MV-4-11 (cell line): ENCODE results near the gene AFG1L.
"Not testable (repeated sequence)": the region's sequence is repeated elsewhere in the genome, so short reads cannot be mapped to it uniquely, and the experiment has no call there.

Source experiments
- DNase-seq: peaks from one replicate; lab custom pipeline; 2025; lab: John Stamatoyannopoulos, UW

The AFG1L gene

DNA sequence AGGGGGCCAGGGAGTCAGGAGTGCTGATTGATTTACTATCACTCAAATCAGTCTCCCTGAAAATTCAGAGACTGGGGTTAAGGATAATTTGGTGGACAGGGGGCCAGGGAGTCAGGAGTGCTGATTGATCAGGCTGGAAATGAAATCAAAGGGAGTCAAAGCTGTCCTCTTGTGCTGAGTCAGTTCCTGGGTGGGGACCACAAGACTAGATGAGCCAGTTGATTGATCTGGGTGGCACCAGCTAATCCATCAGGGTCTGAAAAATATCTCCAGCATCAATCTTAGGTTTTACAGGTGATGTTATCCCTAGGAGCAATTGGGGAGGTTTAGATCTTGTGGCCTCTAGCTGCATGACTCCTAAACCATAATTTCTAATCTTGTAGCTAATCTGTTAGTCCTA, 6.1 kb upstream of the AFG1L start:
- DNase-seq, result no peak

DNA sequence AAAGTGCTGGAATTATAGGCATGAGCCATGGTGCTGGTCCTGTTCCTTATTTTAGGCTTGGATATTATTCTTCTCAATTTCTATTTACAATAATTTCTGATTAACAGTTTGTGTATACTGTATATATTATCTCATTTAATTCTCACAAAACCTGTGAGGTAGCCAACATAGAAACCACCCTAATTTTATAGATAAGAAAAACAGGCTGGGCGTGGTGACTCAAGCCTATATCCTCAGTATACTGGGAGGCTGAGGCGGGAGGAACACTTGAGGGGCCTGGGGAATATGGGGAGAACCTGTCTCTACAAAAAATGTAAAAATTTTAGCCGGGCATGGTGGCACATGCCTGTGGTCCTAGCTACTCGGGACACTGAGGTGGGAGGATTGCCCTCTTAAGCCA, 3.8 kb upstream of the AFG1L start:
- DNase-seq, result no peak

DNA sequence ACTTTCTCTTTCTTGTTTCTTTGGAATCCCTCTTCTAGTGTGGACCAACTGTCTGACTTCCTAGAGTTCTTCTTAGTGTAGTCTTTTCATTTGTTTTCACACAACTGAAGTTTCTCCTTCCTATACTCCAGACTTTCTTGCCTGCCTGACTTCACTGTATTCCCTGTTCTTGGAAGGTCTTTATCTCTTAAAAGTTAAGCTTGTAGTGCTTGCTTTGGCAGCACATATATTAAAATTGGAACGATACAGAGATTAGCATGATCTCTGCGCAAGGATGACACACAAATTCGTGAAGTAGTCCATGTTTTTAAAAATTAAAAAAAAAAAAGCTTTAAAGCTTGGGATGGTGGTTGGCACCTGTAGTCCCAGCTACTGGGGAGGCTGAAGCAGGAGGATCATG, 2.3 kb upstream of the AFG1L start:
- not testable (repeated sequence) for DNase-seq

DNA sequence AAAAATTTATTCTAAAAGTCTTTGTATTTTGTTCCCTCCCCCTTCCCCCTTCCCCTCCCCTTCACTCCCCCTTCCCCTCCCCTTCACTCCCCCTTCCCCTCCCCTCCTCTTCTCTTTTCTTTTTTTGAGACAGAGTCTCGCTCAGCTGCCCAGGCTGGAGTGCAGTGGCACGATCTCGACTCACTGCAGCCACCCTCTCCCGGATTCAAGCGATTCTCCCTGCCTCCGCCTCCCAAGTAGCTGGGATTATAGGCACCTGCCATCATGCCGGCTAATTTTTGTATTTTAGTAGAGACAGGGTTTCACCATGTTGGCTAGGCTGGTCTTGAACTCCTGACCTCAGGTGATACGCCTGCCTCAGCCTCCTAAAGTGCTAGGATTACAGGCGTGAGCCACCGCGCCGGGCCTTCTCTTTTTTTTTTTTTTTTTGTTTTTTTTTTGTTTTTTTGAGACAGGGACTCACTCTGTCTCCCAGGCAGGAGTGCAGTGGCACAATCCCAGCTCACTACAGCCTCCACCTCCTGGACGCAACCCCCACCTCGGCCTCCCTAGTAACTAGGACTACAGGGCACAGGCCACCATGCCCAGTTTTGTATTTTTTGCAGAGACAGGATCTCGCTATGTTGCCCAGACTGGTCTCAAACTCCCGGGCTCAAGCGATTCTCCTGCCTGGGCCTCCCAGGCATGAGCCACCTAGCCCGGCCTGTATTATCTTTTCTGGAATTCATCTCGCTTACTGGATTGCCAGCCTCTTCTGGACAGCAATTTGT, 1.1 kb upstream of the AFG1L start:
- no peak for DNase-seq

DNA sequence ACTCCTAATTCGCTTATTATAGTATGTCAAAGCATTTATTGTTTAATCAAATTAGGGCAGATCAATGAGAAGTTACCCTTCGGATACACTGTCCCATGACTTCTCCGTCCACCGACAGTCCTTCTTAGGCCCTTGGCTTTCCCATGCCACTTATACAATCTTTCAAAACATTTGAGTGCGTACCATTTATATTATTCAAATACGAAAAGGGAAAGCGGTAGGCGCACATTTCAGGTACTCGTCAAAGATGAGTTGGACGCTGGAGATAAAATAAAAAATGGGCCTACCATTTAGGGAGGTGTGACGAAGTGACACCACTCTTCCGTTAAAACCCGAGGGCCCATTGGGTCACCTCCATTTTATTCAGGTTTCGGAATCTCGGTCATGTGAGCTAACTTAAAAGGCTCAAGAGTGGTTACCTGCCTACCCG, 542 bp upstream of the AFG1L start:
- no peak for DNase-seq

DNA sequence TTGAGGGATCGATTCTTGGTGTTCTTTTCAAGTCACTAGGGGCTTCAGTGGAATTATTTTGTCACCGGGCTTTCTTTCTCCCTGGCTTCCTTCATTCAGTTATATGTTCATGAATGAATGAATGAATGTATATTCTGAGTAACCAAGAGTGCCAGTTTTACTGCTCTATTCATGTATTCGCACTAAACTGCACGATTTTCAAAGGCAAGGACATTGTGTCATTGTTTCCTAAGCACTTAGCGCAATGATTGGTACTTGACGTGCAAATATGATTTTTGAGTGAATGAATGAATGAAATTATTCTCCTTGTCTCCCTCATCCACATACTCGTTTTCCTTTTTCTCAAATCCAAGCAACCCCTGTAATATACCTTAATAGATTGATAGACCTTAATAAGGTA, 822 bp downstream of the AFG1L start:
- no peak for DNase-seq

DNA sequence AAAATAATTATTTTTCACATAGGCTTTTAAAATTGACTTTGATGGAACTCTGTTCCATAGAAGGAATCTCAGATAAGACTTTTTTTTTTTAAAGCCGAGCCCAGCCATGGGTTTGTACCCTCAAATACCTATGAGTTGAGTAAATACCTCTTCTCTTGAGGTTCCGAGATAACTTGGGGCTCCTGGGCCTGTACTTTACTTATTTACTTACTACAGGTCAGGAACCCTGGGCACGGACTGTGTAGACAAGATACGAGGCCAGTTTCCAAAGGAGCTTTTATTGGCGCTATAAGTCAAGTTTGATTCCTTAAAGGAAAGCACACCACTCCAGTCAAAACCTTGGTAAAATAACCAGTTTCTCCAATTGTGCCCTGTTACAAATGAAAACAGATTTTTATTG, 7.5 kb downstream of the AFG1L start:
- DNase-seq, result no peak

DNA sequence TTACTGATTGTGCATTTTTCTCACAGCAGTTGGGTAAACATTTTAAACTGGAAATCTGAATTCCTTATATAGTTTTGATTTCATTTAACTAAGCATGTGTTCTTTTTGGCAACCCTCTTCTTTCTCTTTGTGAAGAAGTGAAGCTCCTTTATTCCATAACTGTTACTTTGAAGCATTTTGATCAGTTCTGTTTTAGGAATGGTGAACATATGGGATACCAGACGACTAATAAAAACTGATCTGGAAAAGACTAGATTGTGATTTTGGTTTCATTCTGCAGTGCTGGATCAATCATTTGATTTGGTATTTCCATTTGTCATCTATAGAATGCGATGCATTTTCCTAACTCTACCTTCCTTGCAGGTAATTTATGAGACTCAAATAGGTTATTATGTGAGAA, 9.8 kb downstream of the AFG1L start:
- DNase-seq, result no peak

DNA sequence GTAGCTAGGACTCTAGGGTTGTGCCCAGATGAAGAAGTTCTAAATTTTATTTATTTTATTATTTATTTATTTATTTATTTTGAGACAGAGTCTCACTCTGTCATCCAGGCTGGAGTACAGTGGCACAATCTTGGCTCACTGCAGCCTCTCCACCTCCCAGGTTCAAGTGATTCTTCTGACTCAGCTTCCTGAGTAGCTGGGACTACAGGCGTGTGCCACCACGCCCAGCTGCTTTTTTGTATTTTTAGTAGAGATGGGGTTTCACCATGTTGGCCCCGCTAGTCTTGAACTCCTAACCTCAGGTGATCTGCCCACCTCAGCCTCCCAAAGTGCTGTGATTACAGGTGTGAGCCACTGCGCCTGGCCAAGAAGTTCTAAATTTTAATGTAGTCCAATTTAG, 13.8 kb downstream of the AFG1L start:
- DNase-seq, result not testable (repeated sequence)

DNA sequence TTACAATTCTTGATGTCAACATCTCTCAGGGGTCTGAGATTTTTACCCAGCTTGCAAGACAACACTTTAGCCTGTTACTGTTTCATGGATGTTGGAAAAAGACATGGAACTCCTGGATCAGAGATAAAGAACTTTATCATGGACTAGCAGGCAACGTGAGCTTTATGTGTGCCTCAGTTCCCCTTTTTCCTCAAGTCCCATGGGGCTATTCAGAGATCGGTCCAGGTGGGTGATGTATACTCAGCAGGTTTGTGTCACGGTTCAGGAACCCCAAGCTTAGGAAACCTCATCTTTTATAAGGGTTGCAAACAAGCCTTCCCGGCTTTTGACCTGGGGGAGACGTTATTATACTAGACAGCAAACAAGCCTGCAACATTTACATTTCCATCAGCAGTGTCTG, 15.0 kb downstream of the AFG1L start:
- DNase-seq, result no peak

DNA sequence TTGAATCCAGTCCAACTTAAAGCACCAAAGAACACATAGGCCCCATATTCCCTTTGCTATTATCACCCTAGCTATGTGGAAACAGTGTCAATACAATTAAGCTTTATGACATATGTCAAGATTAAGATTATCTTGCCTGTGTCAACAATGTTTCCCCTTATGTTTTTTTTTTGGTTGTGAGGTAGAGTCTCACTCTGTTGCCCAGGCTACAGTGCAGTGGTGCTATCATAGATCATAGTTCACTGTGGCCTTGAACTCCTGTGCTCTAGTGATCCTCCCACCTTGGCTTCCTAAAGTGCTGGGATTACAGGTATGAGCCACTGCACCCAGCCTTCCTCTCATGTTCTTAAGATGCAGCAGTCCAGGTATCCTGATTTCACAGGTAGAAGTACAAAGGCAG, 17.8 kb downstream of the AFG1L start:
- no peak for DNase-seq

DNA sequence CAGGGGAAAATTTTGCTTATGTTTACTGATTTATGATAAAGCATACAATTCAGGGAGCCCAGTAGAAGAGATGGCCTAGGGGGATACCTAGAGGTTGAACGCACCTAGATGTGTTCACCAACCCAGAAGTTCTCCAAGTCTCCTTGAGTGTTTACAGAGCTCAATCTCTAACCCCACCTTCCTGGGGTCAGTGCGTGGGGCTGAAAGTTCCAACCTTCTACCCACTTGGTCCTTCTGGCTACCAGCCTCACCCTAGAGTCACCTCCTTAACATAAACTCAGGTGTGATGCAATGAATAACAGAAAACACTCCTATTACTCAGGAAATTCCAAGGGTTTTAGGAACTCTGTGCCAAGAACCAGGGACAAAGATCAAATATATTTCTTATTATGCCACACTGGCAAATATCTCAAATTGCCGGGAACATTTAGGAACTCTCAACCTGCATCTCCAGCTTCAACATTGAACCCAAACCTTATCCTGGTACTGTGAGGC, 26.4 kb downstream of the AFG1L start:
- no peak for DNase-seq

DNA sequence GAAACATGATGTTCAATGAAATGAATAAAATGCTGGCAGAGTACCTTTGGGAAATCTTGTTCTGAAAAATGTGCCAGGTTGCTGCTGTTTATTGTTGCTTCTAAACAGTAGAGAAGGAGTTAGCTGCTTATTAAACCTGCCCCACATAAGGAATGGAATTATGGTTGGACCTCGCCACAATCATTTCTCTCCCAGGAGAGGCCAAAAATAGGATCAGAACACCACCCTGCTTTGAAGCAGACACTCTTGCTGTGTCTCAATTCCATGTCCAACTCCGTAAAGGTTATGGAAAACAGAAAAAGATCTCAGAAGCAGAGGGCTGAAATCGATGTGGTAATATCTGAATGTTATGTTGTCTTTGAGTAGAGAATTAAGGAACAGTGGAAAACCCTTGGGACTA, 27.9 kb downstream of the AFG1L start:
- no peak for DNase-seq

DNA sequence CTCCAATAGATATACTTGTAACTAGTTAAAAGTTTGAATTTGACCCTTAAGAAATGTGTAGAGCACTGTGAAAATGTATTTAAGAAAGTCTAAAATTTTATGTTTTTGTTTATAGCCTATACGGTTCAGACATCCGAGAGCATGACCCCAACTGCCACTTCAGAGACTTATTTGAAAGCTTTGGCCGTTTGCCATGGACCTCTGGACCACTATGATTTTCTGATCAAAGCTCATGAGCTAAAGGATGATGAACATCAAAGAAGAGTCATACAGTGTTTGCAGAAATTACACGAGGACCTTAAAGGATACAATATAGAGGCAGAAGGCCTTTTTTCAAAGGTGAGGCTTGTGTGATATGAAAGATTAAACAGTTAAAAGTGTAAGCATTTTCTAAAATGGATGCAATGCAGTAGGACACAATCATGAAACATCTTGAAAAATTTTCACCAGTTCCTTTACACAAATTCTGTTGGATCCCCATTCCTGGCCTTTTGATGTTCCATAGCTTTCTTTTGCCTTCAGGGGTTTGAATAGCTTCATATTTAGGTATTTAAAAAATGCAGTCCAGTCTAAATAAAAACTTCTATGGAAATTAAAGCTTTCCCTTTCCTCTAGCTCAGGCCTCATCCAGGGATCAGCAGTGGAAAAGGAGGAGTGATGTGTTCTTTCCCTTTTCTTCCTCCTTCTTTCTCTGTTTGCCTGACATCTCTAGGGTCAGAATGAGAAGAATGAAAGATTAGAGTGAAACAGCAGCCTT, 29.0 kb downstream of the AFG1L start:
- DNase-seq, result no peak

DNA sequence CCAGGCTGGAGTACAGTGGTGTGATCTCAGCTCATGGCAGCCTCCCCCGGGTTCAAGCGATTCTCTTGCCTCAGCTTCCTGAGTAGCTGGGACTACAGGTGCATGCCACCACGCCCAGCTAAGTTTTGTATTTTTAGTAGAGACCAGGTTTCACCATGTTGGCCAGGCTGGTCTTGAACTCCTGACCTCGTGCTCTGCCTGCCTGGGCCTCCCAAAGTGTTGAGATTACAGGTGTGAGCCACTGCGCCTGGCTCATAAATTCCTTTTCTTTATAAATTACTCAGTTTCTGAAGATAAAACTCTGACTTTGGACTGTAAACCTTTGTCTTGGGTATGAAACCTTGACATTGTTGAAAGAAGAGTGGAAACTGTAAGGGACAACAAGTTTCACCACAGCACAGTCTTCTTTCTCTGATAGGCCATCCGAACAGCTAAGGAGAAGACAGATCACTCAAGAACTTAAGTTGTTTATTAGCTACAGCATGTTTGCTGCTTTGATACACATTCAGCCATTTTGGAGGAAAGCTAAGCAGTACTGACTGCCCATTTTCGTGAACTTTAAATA, 35.4 kb downstream of the AFG1L start:
- not testable (repeated sequence) for DNase-seq

DNA sequence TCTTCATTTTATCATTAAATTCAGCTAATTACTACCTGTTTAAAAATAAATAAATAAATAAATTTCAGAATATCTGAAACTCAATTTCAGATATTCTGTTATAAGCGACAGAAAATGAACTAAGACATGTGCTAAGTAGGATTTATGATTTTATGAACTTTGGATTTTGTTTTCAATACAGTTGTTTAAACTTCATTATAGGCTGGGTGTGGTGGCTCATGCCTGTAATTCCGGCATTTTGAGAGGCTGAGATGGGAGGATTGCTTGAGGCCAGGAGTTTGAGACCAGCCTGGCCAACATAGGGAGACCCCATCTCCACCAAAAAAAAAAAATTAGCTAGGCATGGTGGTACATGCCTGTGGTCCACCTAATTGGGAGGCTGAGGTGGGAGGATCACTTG, 36.0 kb downstream of the AFG1L start:
- DNase-seq, result no peak

DNA sequence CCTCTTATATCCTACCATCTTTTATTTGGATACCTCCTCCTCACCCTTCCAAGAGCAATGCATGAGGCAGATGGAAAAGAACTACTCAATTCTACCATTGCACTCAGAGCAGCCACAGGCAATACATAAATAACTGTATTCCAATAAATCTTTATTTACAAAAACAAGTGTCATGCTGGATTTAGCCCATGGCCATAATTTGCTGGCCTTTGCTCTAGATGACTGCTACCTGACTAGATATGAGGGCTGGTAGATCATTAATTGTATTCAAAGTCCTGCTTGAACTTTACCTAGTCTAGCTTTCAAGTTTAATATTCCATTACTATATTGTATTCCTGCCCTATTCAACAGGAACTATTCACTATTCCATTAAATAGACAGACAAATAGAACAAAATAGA, 37.1 kb downstream of the AFG1L start:
- DNase-seq, result no peak

DNA sequence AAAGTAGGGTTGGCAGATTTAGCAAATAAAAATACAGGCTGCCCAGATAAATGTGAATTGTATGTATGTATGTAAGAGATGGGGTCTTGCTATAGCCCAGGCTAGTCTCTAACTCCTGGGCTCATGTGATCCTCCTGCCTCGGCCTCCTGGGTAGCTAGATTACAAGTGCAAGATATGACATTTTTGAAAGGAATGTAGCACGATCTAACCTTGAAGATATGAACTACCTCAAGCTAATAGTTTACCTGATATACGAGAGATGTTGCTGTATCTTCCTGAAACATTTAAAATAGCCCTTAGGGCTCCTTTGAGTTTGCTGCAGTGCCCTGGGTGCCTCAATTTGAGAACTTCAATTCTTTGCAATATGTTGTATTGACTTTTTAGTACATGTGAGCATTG, 42.1 kb downstream of the AFG1L start:
- DNase-seq, result no peak

DNA sequence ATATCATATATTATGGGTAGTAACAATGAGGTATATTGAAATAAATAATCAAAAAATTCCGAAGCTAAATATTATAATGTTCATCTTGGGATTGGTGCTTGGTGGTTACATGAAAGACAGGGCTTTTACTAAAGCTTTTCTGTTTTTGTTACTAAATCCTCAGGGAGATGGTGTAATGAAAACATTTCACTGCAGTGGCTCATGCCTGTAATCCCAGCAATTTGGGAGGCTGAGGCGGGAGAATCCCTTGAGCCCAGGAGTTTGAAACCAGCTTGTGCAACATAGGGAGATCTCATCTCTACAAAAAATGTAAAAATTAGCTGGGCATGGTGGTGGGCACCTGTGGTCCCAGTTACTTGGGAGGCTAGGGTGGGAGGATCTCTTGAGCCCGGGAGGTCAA, 42.9 kb downstream of the AFG1L start:
- DNase-seq, result no peak

DNA sequence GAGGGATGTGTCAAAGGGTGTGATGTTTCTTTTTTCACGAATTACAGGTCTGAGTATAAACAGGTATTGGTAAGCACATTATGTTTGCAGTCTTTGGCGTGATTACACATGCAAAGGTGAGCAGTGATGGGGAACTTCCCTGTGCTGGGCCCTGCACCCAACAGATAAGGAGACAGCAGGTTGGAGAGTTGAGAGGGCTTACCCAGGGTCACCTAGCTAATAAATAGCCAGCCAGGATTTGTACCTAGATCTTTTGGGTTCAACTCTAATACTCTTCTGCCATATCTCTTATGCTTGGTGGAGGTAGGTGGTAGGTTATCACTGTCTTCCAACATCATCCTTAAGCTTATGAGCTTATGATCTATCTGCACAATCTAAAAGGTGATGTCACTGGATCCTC, 46.5 kb downstream of the AFG1L start:
- DNase-seq, result no peak

DNA sequence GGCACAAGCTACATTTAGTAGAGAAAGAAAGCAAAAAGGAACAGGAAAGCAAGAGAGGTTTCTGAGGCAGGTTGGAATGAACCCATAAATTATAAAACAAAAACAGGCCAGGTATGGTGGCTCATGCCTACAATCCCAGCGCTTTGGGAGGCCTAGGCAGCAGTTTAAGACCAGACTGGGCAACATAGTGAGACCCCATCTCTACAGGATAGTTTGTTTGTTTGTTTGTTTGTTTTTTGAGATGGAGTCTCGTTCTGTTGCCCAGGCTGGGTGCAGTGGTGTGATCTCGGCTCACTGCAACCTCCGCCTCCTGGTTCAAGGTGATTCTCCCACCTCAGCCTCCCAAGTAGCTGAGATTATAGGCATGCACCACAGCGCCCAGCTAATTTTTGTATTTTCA, 49.0 kb downstream of the AFG1L start:
- DNase-seq, result no peak

DNA sequence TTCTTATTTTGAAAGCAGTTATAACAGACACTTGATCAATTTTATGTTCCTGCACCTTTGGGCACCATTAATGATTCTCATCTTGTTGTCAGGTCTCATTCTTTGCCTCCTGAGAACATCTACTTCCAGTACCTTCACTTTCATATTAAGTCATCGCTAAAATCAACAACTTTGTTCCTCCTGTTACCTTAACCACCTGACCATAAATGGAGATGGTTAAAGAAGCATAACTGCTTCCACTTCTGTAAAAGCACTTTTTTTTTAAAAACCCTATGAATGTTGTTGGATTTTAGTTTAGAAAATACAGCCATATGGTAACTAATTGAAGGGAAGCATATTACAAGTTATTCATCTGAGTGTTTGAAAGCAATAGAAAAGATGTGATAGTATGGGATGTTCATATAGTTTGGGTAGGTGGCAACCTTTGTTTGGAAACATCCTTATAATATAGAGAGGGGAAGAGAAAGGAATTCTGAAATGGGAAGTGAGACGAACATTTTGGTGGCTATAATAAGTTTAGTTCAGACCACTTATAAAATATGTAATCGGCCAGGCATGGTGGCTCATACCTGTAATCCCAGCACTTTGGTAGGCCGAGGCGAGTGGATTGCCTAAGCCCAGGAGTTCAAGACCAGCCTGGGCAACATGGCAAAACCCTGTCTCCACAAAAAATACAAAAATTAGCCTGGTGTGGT, 53.9 kb downstream of the AFG1L start:
- DNase-seq, result peak; percentile 11

DNA sequence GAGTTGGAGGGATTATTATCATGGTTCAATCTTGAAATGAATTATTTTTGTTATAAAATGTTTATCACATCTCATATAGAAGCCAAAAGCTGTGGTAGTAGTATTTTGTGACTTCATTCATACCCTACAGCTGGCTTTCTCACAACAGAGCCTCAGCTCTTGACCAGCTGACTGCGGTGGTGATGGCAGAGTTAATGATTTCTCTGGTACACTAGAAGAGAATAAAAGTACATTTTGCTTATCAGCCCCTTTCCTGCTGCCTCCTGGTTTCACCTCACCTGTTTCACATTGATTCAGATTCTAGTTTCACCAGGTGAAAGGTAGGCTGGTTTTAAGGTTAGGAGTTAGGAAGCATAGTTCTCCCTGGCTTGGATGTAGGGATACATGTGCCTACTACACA, 55.7 kb downstream of the AFG1L start:
- DNase-seq, result no peak
